Activated CD8-positive, alpha-beta memory T cell treated with anti-CD3 and anti-CD28 coated beads, Interleukin-2, amount 50 U/mL, for 24 hours (primary cell): ENCODE data around the gene CDH24.

ENCODE experiments used
- DNase-seq: peaks from one replicate; pipeline ENCODE4 v3.0.0-alpha.2; 2020; ENCODE audit errors: extremely low read depth

CDH24 gene

GRCh38 chr14:23043145-23043544 is 14.2 kb downstream of the CDH24 start:
- no peak for DNase-seq

DNA sequence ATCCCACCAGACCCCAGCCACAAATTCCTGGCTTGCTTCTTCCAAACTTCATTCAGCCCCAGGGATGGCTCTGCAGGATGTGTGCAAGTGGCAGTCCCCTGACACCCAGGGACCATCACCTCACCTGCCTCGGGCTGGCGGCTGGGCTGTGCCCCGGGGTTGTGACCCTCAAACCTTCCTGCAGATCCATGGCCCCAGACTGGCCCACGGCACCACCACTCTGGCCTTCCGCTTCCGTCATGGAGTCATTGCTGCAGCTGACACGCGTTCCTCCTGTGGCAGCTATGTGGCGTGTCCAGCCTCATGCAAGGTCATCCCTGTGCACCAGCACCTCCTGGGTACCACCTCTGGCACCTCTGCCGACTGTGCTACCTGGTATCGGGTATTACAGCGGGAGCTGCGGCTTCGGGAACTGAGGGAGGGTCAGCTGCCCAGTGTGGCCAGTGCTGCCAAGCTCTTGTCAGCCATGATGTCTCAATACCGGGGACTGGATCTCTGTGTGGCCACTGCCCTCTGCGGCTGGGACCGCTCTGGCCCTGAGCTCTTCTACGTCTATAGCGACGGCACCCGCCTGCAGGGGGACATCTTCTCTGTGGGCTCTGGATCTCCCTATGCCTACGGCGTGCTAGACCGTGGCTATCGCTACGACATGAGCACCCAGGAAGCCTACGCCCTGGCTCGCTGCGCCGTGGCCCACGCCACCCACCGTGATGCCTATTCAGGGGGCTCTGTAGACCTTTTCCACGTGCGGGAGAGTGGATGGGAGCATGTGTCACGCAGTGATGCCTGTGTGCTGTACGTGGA is 15.0 kb downstream of the CDH24 start, which contains the start of gene PSMB11:
TSS of gene PSMB11 (plus strand) at position 51 of the 804 bp plus-strand sequence. CDS start at position 65, 14 bp downstream.
- DNase-seq: no peak

- DNase-seq: no peak
Measured at GRCh38 chr14:23041729-23042128, 15.6 kb downstream of the CDH24 start.

- DNase-seq: no peak
Measured at GRCh38 chr14:23040100-23040499, 17.2 kb downstream of the CDH24 start.

DNA sequence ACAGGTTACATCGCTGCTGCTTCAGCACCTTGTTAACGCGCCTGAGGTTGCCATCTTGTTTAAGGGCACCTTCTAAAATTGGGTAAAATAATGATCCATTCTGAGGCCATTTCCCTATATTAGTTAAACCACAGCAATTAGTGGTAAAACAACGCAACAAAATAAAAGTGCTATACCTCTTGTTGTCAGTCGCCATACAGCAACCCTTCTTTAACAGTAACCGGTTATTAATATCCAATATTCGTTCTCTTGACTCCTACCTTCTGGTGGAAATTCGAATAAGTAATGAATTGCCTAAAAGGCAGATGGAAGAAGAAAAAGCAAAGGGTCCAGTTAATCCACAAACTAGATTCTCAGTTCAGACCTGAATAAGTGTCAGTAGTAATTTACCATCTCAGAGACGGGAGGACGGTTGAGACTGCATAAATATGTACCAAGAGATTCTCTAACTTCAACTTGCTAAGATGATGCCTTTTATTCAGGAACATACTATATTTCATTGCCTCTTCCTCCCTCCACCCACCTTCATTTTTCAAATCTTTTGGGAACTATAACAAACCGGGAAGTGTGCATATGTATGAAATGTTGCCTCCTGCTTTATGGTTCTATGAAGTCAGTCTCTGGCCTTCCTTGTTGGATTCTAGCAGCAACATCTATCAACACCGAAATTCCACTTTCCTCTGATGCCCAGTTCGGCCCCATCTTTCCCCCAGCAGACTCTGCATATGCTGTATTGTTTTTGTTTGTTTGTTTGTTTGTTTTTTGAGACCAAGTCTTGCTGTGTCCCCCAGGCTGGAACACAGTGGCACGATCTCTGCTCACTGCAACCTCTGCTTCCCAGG is 21.8 kb downstream of the CDH24 start:
- DNase-seq: no peak

GRCh38 chr14:23034498-23035302 is 22.6 kb downstream of the CDH24 start, which contains the start of gene PSMB5:
Gene PSMB5, minus strand, starts transcription at chr14:23034900. Its CDS starts 19 bp downstream, at chr14:23034881.
- peak; percentile 79 for DNase-seq

DNA sequence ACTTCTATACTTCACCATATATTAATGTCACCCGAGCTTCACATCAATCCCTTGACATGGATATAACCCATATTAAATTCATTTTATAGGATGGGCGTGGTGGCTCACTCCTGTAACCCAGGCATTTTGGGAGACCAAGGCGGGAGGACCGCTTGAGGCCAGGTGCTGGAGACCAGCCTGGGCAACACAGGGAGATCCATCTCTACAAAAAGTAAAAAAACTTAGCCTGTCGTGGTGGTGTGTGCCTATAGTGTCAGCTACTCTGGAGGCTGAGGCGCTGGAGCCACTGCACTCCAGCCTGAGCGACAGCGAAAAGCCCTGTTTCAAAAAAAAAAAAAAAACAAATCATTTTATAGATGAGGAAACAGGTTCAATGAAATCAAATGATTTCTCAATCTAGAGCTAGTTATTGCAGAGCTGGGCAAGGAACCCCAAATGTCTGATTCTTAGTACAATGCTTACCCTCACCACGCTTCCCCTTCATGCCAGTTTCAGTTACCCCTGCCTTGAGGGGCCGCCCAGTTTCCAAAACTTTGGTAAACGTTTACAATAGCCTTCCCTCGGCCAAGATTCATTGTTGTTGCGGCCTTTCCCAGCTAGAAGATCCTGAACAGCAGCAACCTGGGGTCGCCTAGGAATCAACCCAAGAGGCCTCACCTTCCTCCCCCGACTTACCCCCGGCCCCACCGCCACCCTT is 23.4 kb downstream of the CDH24 start:
- no peak for DNase-seq

DNA sequence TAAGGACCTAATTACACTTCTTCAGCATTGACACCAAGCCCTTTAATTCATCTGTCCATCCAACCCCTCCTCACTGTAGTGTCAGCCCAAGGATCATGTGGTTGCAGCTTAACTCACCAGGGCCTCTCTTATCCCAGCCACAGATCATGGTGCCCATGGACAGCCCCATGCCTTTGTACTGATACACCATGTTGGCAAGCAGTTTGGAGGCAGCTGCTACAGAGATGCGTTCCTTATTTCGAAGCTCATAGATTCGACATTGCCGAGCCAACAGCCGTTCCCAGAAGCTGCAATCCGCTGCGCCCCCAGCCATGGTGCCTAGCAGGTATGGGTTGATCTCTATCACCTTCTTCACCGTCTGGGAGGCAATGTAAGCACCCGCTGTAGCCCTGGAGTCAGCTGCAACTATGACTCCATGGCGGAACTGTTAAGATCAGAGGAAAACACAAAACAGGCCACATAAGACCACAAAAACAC is 24.0 kb downstream of the CDH24 start:
- no peak for DNase-seq

- DNase-seq: no peak
Measured at GRCh38 chr14:23030936-23031335, 26.4 kb downstream of the CDH24 start.

- DNase-seq: no peak
Measured at GRCh38 chr14:23028799-23029198, 28.5 kb downstream of the CDH24 start.

GRCh38 chr14:23025151-23025814 is 32.0 kb downstream of the CDH24 start:
- DNase-seq: no peak

DNA sequence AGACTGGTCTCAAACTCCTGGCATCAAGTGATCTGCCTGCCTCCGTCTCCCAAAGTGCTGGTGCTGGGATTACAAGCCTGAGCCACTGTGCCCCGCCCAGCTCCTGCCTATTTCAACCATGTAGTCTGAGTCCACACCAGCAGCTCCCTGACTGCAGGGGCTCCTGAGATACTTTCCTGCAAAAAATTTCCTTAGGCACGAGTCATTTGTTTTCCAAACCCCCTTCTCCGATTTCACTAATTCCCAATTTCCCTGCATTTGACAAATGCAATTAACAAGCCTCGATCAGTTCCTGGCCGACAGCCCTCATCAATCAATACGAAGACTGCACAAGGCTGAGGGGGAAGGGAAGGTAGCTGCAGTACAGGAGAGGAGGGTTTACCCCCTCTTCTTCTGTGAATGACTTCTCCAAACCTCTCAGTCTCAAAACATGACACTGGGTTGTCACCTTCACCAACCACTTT is 32.7 kb downstream of the CDH24 start:
- no peak for DNase-seq

- DNase-seq: no peak
Measured at GRCh38 chr14:23023795-23024152, 33.5 kb downstream of the CDH24 start.

DNA sequence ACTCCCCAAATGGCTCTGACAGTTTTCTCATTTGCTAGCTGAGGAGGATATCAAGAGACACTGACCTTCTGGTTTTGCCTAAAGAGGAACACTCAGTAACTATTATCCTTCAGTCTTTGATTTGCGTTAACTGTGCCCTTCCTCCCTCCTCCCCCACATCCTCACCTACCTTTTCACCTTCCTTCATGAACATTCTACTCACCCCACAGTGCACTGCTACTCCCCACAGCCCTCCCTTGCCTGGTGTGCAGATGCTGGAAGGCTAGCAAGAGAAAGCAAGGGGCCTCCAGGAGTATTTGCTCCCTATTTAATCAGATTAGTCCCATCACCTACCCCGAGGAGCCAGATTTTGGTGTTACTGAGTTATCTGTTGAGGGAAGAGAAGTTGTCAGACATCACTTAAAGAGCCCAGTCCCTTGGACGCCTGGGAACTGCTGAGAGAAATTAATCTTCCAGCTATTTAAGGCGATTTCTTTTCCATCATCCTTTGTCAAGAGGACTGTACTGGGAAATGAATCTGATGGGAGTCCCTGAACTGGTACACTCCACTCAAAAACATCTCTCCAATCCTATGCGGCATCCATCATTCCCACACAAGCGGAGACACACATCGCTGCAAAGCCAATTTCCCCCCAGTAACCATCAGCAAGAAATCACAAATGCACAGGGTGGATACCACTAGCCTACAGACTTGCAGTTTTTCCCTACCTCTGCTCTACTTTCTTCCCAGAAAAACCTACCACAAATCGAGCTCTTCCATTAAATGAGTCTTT is 34.1 kb downstream of the CDH24 start:
- no peak for DNase-seq

GRCh38 chr14:23021889-23022442 is 35.4 kb downstream of the CDH24 start:
- DNase-seq: no peak

DNA sequence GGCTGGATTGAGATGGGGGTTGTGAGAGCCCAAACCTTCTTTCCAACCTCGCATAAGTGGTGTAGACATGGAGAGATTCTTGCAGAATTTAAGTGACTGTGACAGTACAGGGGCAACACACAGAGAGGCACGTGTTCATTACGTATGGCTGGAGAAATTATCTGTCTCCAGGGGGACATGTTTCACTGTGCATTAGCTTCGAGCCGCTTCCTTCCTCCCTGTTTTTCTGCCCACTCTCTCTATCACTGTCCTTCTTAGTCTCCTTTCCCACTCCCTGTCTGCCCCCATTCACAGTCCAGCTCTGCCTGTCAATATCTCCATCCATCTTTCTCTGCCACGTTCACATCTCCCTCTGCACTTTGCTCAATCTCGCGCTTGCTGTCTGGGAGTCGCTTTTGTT is 35.9 kb downstream of the CDH24 start:
- DNase-seq: no peak

- DNase-seq: no peak
Measured at GRCh38 chr14:23020143-23021128, 36.9 kb downstream of the CDH24 start.

- no peak for DNase-seq
Measured at GRCh38 chr14:23018107-23018506, 39.2 kb downstream of the CDH24 start.
